H1 (cell line): ENCODE data around the gene TSPEAR. TPM values are rescaled to one million over a fixed set of nuclear protein-coding genes. Genes with fewer than 3 reads are reported as not detected.

Experiments
- CREB1 ChIP-seq: IDR thresholded peaks from 2 replicates; pipeline ENCODE4 v1.6.1; 2012; ENCODE audit warnings: inconsistent platforms
- SRF ChIP-seq: IDR thresholded peaks from 2 replicates; pipeline ENCODE4 v1.6.1; 2011; ENCODE audit warnings: mild to moderate bottlenecking, low read depth, low read length, moderate library complexity
- polyA plus RNA-seq, 7 experiments: library from polyadenylated mRNA; depleted of rRNA in 3 of 7; stranded (reverse) in 5 of 7; unstranded in 2 of 7; fragments of >200 nt in 5 of 7; fragments of 200-250 nt in 2 of 7; gene quantifications; 1 replicate in 5 of 7; 2 replicates in 1 of 7; 4 replicates in 1 of 7; pipeline versions ENCODE4 v1.2.1 to v1.2.3, GENCODE V29; 2011 to 2013; ENCODE audit warnings: missing spikeins in 2 of 7, mixed read lengths in 2 of 7
- total RNA-seq: library from RNA; stranded (reverse); fragmentation: NEBNext Ultra II Directional; extraction: Animal tissue kit (Norgen Biotek cat#: 25700); gene quantifications from 2 replicates; pipeline ENCODE4 v1.2.1, GENCODE V29; 2021

The TSPEAR gene
- total and polyA plus RNA-seq, 2 of the 8 experiments (the other 6 are each of a cell fraction or from before 2014, with no cell fraction given) = 0.58 to 0.89 TPM

DNA sequence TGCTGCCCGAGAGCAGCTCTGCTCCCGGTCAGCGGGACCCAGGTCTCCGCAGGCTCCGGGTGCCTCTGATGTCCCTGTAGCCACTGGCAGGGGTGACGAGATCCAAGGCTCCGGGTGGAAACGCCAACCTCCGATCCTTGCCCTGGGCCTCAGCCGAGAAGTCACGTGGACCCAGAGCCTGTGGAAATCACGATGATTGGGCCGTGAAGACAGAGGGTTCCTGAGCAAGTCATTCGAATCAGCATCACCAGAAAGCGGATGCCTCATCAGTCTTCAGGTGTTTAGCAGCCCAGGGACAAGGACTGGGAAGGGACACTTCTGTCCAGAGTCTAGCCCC, 243.5 kb downstream of the TSPEAR start (continued):
- TF ChIP-seq SRF (no peak), CREB1 (no peak)
